Stimulated activated CD4-positive, alpha-beta T cell treated with anti-CD3 and anti-CD28 coated beads, Interleukin-1b, Interleukin-23, amount 100 ng/mL, for 1 hour (primary cell): ENCODE measurements around the gene SP140L.
"Not testable (repeated sequence)": the region's sequence is repeated elsewhere in the genome, so short reads cannot be mapped to it uniquely, and the experiment has no call there.

ENCODE experiments used
- DNase-seq, 2 donors: peaks; one replicate each; pipeline ENCODE4 v3.0.0-alpha.2; 2020; ENCODE audit warnings: low read depth in 2 of 2

SP140L gene

GRCh38 chr2:230326453-230327417, at the start of gene SP140L:
SP140L (plus strand) TSS chr2:230327193; CDS start chr2:230327270, 77 bp downstream.
- peak; percentile 45 to 52 for DNase-seq

GRCh38 chr2:230282936-230283335, 44.1 kb upstream of the SP140L start:
- DNase-seq, result no peak

- no peak for DNase-seq
Observed at GRCh38 chr2:230286048-230286447, 40.9 kb upstream of the SP140L start.

GRCh38 chr2:230289311-230289710, 37.7 kb upstream of the SP140L start:
- not testable (repeated sequence) for DNase-seq

GRCh38 chr2:230295192-230295591, 31.8 kb upstream of the SP140L start:
- DNase-seq, result no peak

- no peak for DNase-seq
Observed at GRCh38 chr2:230296917-230297316, 30.1 kb upstream of the SP140L start.

GRCh38 chr2:230299618-230300017, 27.4 kb upstream of the SP140L start:
- DNase-seq, result no peak

- DNase-seq, result no peak
Observed at GRCh38 chr2:230305416-230306275, 21.3 kb upstream of the SP140L start.

GRCh38 chr2:230306474-230306873, 20.5 kb upstream of the SP140L start:
- DNase-seq, result no peak

GRCh38 chr2:230307485-230307884, 19.5 kb upstream of the SP140L start:
- no peak for DNase-seq

- no peak for DNase-seq
Observed at GRCh38 chr2:230308402-230309000, 18.5 kb upstream of the SP140L start.

GRCh38 chr2:230310792-230311191, 16.2 kb upstream of the SP140L start:
- not testable (repeated sequence) for DNase-seq

GRCh38 chr2:230311634-230312033, 15.4 kb upstream of the SP140L start:
- DNase-seq, result not testable (repeated sequence)

- no peak for DNase-seq
Observed at GRCh38 chr2:230312638-230313037, 14.4 kb upstream of the SP140L start.

GRCh38 chr2:230317366-230317765, 9.6 kb upstream of the SP140L start:
- DNase-seq, result no peak

- no peak for DNase-seq
Observed at GRCh38 chr2:230318190-230319121, 8.5 kb upstream of the SP140L start.

- DNase-seq, result peak in 1 of 2 donors; percentile 39
Observed at GRCh38 chr2:230319211-230319862, 7.7 kb upstream of the SP140L start.

GRCh38 chr2:230321031-230321430, 6.0 kb upstream of the SP140L start:
- no peak for DNase-seq

- no peak for DNase-seq
Observed at GRCh38 chr2:230322561-230323384, 4.2 kb upstream of the SP140L start.
